ENCODE measurements around the gene CEP126.

Gene CEP126

DNA sequence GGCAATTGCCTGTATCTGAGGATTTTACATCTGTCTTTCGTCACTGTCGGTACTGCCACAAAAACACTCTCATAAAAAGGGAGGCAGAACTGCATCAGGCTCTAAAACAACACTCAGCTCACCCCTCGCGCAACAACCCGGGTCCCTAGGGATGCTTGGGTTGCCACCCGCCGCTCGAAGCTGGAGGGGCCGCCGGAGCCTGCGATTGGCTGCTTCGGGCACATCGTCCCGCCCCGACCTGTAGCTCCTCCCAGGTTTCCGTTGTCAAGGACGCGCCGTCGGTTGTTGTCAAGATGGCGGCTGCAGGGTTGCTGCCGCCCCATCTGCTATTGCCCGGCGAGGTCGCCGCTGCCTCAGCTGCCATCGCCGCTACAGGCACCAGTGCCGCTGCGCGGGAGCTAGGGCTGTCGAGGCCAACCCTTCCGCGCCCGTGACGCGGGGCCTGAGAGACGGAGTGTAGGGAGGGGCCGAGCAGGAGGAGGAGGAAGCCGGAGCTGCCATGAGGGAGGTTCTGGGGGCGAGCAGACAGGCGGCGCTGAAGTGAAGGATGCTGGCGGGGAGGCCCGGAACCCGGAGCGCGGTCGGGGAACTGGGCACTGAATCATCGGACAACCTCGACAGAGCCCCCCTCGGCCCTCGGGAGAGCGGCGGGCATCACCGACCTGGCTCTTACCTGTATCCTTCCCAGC is at the start of gene CEP126:
Gene CEP126 (plus strand): TSS at position 273 of the 689 bp plus-strand sequence. CDS start 275 bp downstream, at position 548.
- Histone ChIP-seq H3K9ac (ENCODE audit: low read depth in 1 of 2, low read length in 2 of 2) (peak within 1 kb of the TSS; percentile 70 to 79), H3K4me3 (ENCODE audit: low read length in 2 of 2) (peak within 1 kb of the TSS; percentile 90 to 96), H3K36me3 (ENCODE audit: control insufficient read depth in 2 of 2, insufficient read depth in 2 of 2, low read length in 2 of 2) (no peaks in the 10 kb centered on the region), H3K9me3 (ENCODE audit: control insufficient read depth in 2 of 2, low read length in 2 of 2) (no peaks in the 10 kb centered on the region), H3K4me1 (ENCODE audit: control insufficient read depth in 2 of 2, insufficient read depth in 2 of 2, low read length in 2 of 2) (peaks cover 8 to 9% of the 10 kb centered on the region in 2 donors), H3K27ac (ENCODE audit: low read depth in 2 of 2, low read length in 2 of 2) (peak within 1 kb of the TSS; percentile 81 to 86), H3K27me3 (ENCODE audit: control insufficient read depth in 2 of 2, insufficient read depth in 2 of 2, low read length in 2 of 2) (no peaks in the 10 kb centered on the region)

DNA sequence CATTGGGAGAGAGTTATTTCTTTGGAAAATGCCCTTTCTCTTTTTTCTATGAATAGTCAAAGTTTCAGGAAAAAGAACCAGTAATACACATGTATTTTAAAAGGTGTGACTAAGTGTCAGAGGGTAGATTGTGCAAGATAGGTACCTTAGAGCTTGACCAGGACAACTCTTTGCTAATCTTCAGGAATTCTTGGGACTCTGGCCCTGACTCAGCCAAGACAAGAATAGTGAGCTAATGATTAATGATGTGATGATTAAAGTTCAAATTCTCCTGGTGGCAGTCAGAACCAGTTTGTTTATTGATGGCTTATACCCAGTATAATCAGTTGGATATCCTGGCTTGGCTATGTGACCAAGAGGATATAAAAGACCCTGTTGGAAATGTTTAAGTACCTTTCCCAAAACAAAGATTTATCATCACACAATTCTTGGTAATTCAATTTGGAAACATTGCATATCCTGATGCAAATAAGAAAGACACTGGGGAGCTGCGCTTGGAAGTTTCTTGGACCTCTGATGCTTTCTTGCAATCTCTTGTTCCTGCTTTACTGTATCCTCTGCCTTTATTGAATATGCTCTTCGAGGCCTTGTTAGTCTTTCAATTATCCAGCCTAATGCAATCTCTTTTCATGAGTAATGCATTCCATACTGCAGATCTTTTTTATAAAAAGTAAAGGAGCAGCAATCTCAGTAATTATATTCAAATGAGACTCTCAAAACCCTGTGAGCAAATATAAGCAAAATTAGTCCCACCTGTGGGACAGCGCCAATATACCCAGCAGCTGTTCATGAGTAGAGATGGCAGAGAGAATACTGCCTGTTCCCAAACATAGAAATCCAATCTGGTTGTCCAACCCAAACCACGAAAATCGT is 48.0 kb upstream of the CEP126 start:
- no peaks in the 10 kb centered on the region for H3K27me3 ChIP-seq (ENCODE audit: control insufficient read depth in 2 of 2, insufficient read depth in 2 of 2, low read length in 2 of 2)
- H3K4me3 ChIP-seq (ENCODE audit: low read length in 2 of 2), result no peak overlapping the region
- no peak overlapping the region for H3K27ac ChIP-seq (ENCODE audit: low read depth in 2 of 2, low read length in 2 of 2)
- H3K9me3 ChIP-seq (ENCODE audit: control insufficient read depth in 2 of 2, low read length in 2 of 2), result no peaks in the 10 kb centered on the region
- no peaks in the 10 kb centered on the region for H3K4me1 ChIP-seq (ENCODE audit: control insufficient read depth in 2 of 2, insufficient read depth in 2 of 2, low read length in 2 of 2)
- no peak overlapping the region for H3K9ac ChIP-seq (ENCODE audit: low read depth in 1 of 2, low read length in 2 of 2)
- no peaks in the 10 kb centered on the region for H3K36me3 ChIP-seq (ENCODE audit: control insufficient read depth in 2 of 2, insufficient read depth in 2 of 2, low read length in 2 of 2)

GRCh38 chr11:101867951-101868350 is 46.9 kb upstream of the CEP126 start:
- Histone ChIP-seq H3K27me3 (ENCODE audit: control insufficient read depth in 2 of 2, insufficient read depth in 2 of 2, low read length in 2 of 2) (no peaks in the 10 kb centered on the region), H3K27ac (ENCODE audit: low read depth in 2 of 2, low read length in 2 of 2) (no peak overlapping the region), H3K4me1 (ENCODE audit: control insufficient read depth in 2 of 2, insufficient read depth in 2 of 2, low read length in 2 of 2) (no peaks in the 10 kb centered on the region), H3K9me3 (ENCODE audit: control insufficient read depth in 2 of 2, low read length in 2 of 2) (no peaks in the 10 kb centered on the region), H3K36me3 (ENCODE audit: control insufficient read depth in 2 of 2, insufficient read depth in 2 of 2, low read length in 2 of 2) (no peaks in the 10 kb centered on the region), H3K9ac (ENCODE audit: low read depth in 1 of 2, low read length in 2 of 2) (no peak overlapping the region), H3K4me3 (ENCODE audit: low read length in 2 of 2) (no peak overlapping the region)

DNA sequence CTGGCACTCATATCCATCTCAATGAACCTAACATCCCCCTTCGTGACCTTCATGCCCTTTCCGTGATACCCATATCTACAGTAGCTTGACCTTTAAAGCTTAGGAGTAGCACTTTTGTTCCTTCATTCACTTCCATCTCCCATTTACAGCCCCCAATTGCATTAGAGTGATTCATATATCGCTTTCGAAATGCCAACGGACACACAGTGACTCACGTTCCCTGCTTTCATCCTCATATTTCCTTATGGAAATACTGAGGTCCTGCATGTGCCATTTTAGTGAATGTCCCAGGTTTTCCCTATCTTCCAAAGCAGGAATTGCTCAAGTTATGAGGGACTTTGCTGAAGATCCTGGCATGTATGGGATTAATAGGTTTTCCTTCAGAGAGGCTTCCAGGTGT is 44.3 kb upstream of the CEP126 start:
- Histone ChIP-seq H3K4me3 (ENCODE audit: low read length in 2 of 2) (no peak overlapping the region), H3K4me1 (ENCODE audit: control insufficient read depth in 2 of 2, insufficient read depth in 2 of 2, low read length in 2 of 2) (no peaks in the 10 kb centered on the region), H3K27me3 (ENCODE audit: control insufficient read depth in 2 of 2, insufficient read depth in 2 of 2, low read length in 2 of 2) (no peaks in the 10 kb centered on the region), H3K9me3 (ENCODE audit: control insufficient read depth in 2 of 2, low read length in 2 of 2) (no peaks in the 10 kb centered on the region), H3K9ac (ENCODE audit: low read depth in 1 of 2, low read length in 2 of 2) (no peak overlapping the region), H3K36me3 (ENCODE audit: control insufficient read depth in 2 of 2, insufficient read depth in 2 of 2, low read length in 2 of 2) (no peaks in the 10 kb centered on the region), H3K27ac (ENCODE audit: low read depth in 2 of 2, low read length in 2 of 2) (no peak overlapping the region)

GRCh38 chr11:101872171-101872882 is 42.5 kb upstream of the CEP126 start:
- Histone ChIP-seq H3K9ac (ENCODE audit: low read depth in 1 of 2, low read length in 2 of 2) (no peak overlapping the region), H3K27ac (ENCODE audit: low read depth in 2 of 2, low read length in 2 of 2) (no peak overlapping the region), H3K36me3 (ENCODE audit: control insufficient read depth in 2 of 2, insufficient read depth in 2 of 2, low read length in 2 of 2) (no peaks in the 10 kb centered on the region), H3K4me1 (ENCODE audit: control insufficient read depth in 2 of 2, insufficient read depth in 2 of 2, low read length in 2 of 2) (no peaks in the 10 kb centered on the region), H3K4me3 (ENCODE audit: low read length in 2 of 2) (no peak overlapping the region), H3K27me3 (ENCODE audit: control insufficient read depth in 2 of 2, insufficient read depth in 2 of 2, low read length in 2 of 2) (no peaks in the 10 kb centered on the region), H3K9me3 (ENCODE audit: control insufficient read depth in 2 of 2, low read length in 2 of 2) (no peaks in the 10 kb centered on the region)

DNA sequence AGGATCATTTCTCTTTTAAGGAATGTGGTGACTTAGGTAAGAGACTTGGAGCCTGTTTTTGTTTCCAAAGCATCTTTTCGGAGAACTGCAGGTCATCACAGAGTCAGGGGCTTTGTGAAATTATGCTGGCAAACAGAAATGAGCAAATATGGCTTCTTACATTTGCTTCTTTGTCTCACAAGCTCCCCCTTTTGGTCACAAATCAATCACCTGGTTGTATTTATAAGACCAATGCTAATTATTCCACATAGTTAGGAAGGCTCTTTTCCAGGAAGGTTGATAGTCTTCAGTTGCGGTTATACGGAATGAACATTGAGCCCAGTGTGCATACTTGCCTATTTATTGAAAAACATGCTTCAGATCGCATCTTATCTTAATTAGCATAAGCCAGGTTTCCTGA is 34.6 kb upstream of the CEP126 start:
- H3K27ac ChIP-seq (ENCODE audit: low read depth in 2 of 2, low read length in 2 of 2), result no peak overlapping the region
- H3K4me1 ChIP-seq (ENCODE audit: control insufficient read depth in 2 of 2, insufficient read depth in 2 of 2, low read length in 2 of 2), result no peaks in the 10 kb centered on the region
- H3K27me3 ChIP-seq (ENCODE audit: control insufficient read depth in 2 of 2, insufficient read depth in 2 of 2, low read length in 2 of 2), result no peaks in the 10 kb centered on the region
- H3K36me3 ChIP-seq (ENCODE audit: control insufficient read depth in 2 of 2, insufficient read depth in 2 of 2, low read length in 2 of 2), result no peaks in the 10 kb centered on the region
- no peak overlapping the region for H3K4me3 ChIP-seq (ENCODE audit: low read length in 2 of 2)
- no peaks in the 10 kb centered on the region for H3K9me3 ChIP-seq (ENCODE audit: control insufficient read depth in 2 of 2, low read length in 2 of 2)
- H3K9ac ChIP-seq (ENCODE audit: low read depth in 1 of 2, low read length in 2 of 2), result no peak overlapping the region

GRCh38 chr11:101881586-101881985 is 33.2 kb upstream of the CEP126 start:
- no peak overlapping the region for H3K27ac ChIP-seq (ENCODE audit: low read depth in 2 of 2, low read length in 2 of 2)
- H3K4me3 ChIP-seq (ENCODE audit: low read length in 2 of 2), result no peak overlapping the region
- no peak overlapping the region for H3K9ac ChIP-seq (ENCODE audit: low read depth in 1 of 2, low read length in 2 of 2)
- H3K36me3 ChIP-seq (ENCODE audit: control insufficient read depth in 2 of 2, insufficient read depth in 2 of 2, low read length in 2 of 2), result no peaks in the 10 kb centered on the region
- no peaks in the 10 kb centered on the region for H3K27me3 ChIP-seq (ENCODE audit: control insufficient read depth in 2 of 2, insufficient read depth in 2 of 2, low read length in 2 of 2)
- no peaks in the 10 kb centered on the region for H3K4me1 ChIP-seq (ENCODE audit: control insufficient read depth in 2 of 2, insufficient read depth in 2 of 2, low read length in 2 of 2)
- H3K9me3 ChIP-seq (ENCODE audit: control insufficient read depth in 2 of 2, low read length in 2 of 2), result no peaks in the 10 kb centered on the region

- Histone ChIP-seq H3K4me1 (ENCODE audit: control insufficient read depth in 2 of 2, insufficient read depth in 2 of 2, low read length in 2 of 2) (no peaks in the 10 kb centered on the region), H3K4me3 (ENCODE audit: low read length in 2 of 2) (no peak overlapping the region), H3K36me3 (ENCODE audit: control insufficient read depth in 2 of 2, insufficient read depth in 2 of 2, low read length in 2 of 2) (no peaks in the 10 kb centered on the region), H3K27me3 (ENCODE audit: control insufficient read depth in 2 of 2, insufficient read depth in 2 of 2, low read length in 2 of 2) (no peaks in the 10 kb centered on the region), H3K9me3 (ENCODE audit: control insufficient read depth in 2 of 2, low read length in 2 of 2) (no peaks in the 10 kb centered on the region), H3K9ac (ENCODE audit: low read depth in 1 of 2, low read length in 2 of 2) (no peak overlapping the region), H3K27ac (ENCODE audit: low read depth in 2 of 2, low read length in 2 of 2) (no peak overlapping the region)
Observed at GRCh38 chr11:101885631-101886030, 29.2 kb upstream of the CEP126 start.

GRCh38 chr11:101889767-101890166 is 25.0 kb upstream of the CEP126 start:
- Histone ChIP-seq H3K4me1 (ENCODE audit: control insufficient read depth in 2 of 2, insufficient read depth in 2 of 2, low read length in 2 of 2) (no peaks in the 10 kb centered on the region), H3K36me3 (ENCODE audit: control insufficient read depth in 2 of 2, insufficient read depth in 2 of 2, low read length in 2 of 2) (no peaks in the 10 kb centered on the region), H3K27me3 (ENCODE audit: control insufficient read depth in 2 of 2, insufficient read depth in 2 of 2, low read length in 2 of 2) (no peaks in the 10 kb centered on the region), H3K27ac (ENCODE audit: low read depth in 2 of 2, low read length in 2 of 2) (no peak overlapping the region), H3K4me3 (ENCODE audit: low read length in 2 of 2) (no peak overlapping the region), H3K9me3 (ENCODE audit: control insufficient read depth in 2 of 2, low read length in 2 of 2) (no peaks in the 10 kb centered on the region), H3K9ac (ENCODE audit: low read depth in 1 of 2, low read length in 2 of 2) (no peak overlapping the region)

DNA sequence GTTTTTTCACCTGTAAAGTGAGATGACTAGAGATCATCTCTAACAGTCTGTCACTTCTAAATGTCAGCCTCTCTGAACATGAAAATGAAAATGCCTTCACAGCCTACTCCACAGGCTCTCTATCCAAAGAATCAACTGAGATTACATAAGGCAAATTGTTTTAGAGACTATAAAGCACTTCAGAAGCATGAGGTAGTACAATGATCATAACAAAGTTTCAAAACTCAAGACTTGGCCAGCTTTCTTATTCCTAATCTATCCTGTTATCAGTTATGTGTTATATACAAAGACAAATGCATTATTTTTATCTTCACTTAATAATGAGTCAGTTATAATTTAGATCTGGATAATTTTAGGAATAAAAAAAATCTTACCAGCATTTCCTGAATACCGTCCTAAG is 20.3 kb upstream of the CEP126 start:
- Histone ChIP-seq H3K4me1 (ENCODE audit: control insufficient read depth in 2 of 2, insufficient read depth in 2 of 2, low read length in 2 of 2) (no peaks in the 10 kb centered on the region), H3K36me3 (ENCODE audit: control insufficient read depth in 2 of 2, insufficient read depth in 2 of 2, low read length in 2 of 2) (no peaks in the 10 kb centered on the region), H3K9me3 (ENCODE audit: control insufficient read depth in 2 of 2, low read length in 2 of 2) (no peaks in the 10 kb centered on the region), H3K4me3 (ENCODE audit: low read length in 2 of 2) (no peak overlapping the region), H3K27me3 (ENCODE audit: control insufficient read depth in 2 of 2, insufficient read depth in 2 of 2, low read length in 2 of 2) (no peaks in the 10 kb centered on the region), H3K9ac (ENCODE audit: low read depth in 1 of 2, low read length in 2 of 2) (no peak overlapping the region), H3K27ac (ENCODE audit: low read depth in 2 of 2, low read length in 2 of 2) (no peak overlapping the region)
